SH-SY5Y (cell line): ENCODE measurements around the gene RPL29.

ENCODE experiments used
- GATA2 ChIP-seq: IDR thresholded peaks from 2 replicates; pipeline ENCODE4 v1.6.1; 2011; ENCODE audit warnings: mild to moderate bottlenecking, low read depth, low read length
- GATA3 ChIP-seq: IDR thresholded peaks from 2 replicates; pipeline ENCODE4 v1.6.1; 2011; ENCODE audit warnings: low read depth, mild to moderate bottlenecking, low read length, moderate library complexity

The RPL29 gene

GRCh38 chr3:51995346-51996163 lies at the start of gene RPL29:
Gene RPL29, minus strand, starts transcription at chr3:51995895. Its CDS starts 434 bp downstream, at chr3:51995461.
- TF ChIP-seq GATA2 = no peak

GRCh38 chr3:52044869-52045619 lies 49.3 kb upstream of the RPL29 start:
- TF ChIP-seq GATA2 (no peak), GATA3 (no peak)

GRCh38 chr3:52043750-52044149 lies 48.1 kb upstream of the RPL29 start:
- TF ChIP-seq GATA3 (no peak), GATA2 (no peak)

GRCh38 chr3:52041118-52041731 lies 45.5 kb upstream of the RPL29 start:
- TF ChIP-seq GATA3 = no peak
- peak; percentile 10; the same call in 1 of the 2 replicates for TF ChIP-seq GATA2

- TF ChIP-seq GATA2 = no peak
- no peak for TF ChIP-seq GATA3
These were observed 44.9 kb upstream of the RPL29 start for GRCh38 chr3:52040600-52040999.

- TF ChIP-seq GATA3 = no peak
- no peak for TF ChIP-seq GATA2
These were observed 44.2 kb upstream of the RPL29 start for GRCh38 chr3:52039846-52040245.

GRCh38 chr3:52039426-52039825 lies 43.7 kb upstream of the RPL29 start:
- TF ChIP-seq GATA3 = no peak
- TF ChIP-seq GATA2 = no peak

GRCh38 chr3:52038227-52038626 lies 42.5 kb upstream of the RPL29 start:
- no peak for TF ChIP-seq GATA2
- TF ChIP-seq GATA3 = no peak

- no peak for TF ChIP-seq GATA2
- no peak for TF ChIP-seq GATA3
These were observed 41.6 kb upstream of the RPL29 start for GRCh38 chr3:52037291-52037690.

- TF ChIP-seq GATA3 (no peak), GATA2 (no peak)
These were observed 41.1 kb upstream of the RPL29 start for GRCh38 chr3:52036829-52037228.

- TF ChIP-seq GATA2 (peak; percentile 19; the same call in 1 of the 2 replicates), GATA3 (no peak)
These were observed 40.6 kb upstream of the RPL29 start for GRCh38 chr3:52036222-52036694.

GRCh38 chr3:52034651-52035050 lies 39.0 kb upstream of the RPL29 start:
- TF ChIP-seq GATA3 (no peak), GATA2 (no peak)

GRCh38 chr3:52034212-52034611 lies 38.5 kb upstream of the RPL29 start:
- TF ChIP-seq GATA3 = no peak
- TF ChIP-seq GATA2 = no peak

GRCh38 chr3:52032702-52033408 lies 37.2 kb upstream of the RPL29 start:
- no peak for TF ChIP-seq GATA2
- no peak for TF ChIP-seq GATA3

- TF ChIP-seq GATA3 (no peak), GATA2 (no peak)
These were observed 36.2 kb upstream of the RPL29 start for GRCh38 chr3:52031896-52032295.
